Ishikawa (cell line): ENCODE measurements around the gene KLB.

ENCODE experiments used
- EP300 ChIP-seq: IDR thresholded peaks from 2 replicates; pipeline ENCODE4 v1.6.1; 2012; ENCODE audit warnings: borderline replicate concordance
- FOXM1 ChIP-seq: IDR thresholded peaks from 2 replicates; pipeline ENCODE4 v1.6.1; 2012; ENCODE audit warnings: low read depth, borderline replicate concordance
- RAD21 ChIP-seq: IDR thresholded peaks from 2 replicates; pipeline ENCODE4 v1.6.1; 2012; ENCODE audit warnings: low read depth

DNA sequence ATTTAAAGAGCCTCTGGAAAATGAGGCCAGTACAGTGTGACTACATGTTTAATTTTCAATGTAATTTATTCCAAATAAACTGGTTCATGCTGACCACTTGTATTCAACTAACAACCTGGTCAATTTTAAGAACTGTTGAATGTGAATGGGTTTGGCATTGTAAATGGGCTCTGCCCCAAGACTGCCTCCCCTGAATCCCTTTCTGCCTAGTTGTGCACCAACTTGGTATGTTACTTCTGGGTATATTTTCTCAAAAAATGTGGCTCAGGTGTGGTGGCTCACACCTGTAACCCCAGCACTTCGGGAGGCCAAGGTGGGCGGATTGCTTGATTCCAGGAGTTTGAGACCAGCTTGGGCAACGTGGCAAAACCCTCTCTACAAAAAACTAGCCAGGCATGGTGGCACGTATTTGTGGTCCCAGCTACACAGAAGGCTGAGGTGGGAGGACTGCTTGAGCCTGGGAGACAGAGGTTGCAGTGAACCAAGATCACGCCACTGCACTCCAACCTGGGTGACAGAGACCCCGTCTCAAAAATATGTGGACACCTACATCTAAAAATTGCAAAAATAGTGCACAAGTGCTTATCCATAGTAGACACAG, 44.8 kb downstream of the KLB start:
- TF ChIP-seq RAD21 = no peak
- no peak for TF ChIP-seq EP300
- no peak for TF ChIP-seq FOXM1
